ENCODE data around the gene CEP128.

CEP128 gene

DNA sequence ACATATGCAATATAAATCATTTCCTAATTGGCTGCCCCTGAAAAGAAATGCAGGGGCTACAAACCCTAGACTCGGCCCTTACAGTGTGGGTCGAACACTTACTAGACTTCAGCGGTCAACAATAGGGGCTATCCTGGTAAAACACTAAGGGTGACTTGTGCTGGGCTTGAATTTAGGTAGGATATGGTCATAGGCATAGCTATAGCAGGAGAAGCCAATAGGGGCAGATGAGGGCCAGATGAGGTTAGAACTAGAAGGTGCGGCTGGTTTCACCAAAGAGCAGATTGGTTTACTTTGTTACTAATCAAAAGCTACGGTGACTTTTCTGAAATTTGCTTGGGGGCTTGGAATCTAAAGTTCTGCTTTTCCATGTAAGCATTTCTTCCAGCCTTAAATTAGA, 447.9 kb downstream of the CEP128 start:
- no peak overlapping the region for H3K4me3 ChIP-seq (ENCODE audit: control insufficient read depth, low read depth, low read length)
- TF ChIP-seq, protein P1, sequence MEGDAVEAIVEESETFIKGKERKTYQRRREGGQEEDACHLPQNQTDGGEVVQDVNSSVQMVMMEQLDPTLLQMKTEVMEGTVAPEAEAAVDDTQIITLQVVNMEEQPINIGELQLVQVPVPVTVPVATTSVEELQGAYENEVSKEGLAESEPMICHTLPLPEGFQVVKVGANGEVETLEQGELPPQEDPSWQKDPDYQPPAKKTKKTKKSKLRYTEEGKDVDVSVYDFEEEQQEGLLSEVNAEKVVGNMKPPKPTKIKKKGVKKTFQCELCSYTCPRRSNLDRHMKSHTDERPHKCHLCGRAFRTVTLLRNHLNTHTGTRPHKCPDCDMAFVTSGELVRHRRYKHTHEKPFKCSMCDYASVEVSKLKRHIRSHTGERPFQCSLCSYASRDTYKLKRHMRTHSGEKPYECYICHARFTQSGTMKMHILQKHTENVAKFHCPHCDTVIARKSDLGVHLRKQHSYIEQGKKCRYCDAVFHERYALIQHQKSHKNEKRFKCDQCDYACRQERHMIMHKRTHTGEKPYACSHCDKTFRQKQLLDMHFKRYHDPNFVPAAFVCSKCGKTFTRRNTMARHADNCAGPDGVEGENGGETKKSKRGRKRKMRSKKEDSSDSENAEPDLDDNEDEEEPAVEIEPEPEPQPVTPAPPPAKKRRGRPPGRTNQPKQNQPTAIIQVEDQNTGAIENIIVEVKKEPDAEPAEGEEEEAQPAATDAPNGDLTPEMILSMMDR (IDR thresholded peaks at IDR 0.05; ENCODE audit: control insufficient read depth, insufficient read depth, low read depth, low read length, missing control alignments), result no peak
- DNase-seq (ENCODE audit: low read depth), result no peak

DNA sequence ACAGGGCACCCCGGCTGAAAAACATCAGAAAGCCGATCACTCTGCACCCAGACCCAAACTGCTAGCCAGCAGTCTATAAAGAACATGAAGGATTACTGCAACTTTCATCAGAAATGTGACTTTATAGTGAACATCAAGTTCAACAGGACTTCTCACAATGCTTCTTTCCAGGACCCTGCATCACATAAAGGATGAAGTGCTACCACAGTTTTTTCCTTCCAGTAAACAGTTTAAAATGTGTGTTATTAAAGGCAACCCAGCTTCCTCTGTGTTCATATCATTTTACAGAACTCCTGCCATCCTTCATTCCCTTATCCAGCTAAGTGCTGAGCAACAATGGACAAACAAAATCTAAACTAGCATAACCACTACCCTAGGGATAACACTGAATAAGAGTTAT, 449.9 kb downstream of the CEP128 start:
- TF ChIP-seq, protein P1 (IDR thresholded peaks at IDR 0.05; ENCODE audit: control insufficient read depth, insufficient read depth, low read depth, low read length, missing control alignments), result no peak
- no peak for DNase-seq (ENCODE audit: low read depth)
- H3K4me3 ChIP-seq (ENCODE audit: control insufficient read depth, low read depth, low read length), result no peak overlapping the region

DNA sequence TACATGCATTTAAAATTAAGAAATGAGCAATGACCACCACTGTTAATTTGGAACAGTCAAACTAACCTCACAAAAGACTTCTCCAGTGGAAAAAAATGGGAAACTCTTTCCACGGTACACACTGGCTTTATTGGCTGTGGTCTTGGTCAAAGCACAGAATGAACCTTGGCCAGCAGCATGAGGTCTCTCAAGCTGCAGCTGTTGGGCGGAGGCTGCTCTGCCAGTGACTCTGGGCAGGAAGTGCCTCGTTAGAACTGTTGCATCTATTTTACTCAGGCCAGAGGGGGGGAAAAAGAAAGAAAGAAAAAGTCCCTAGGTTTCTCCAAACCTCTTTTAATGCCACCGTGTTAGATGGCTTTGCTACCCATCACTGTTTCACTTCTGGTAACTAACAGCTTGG, 450.4 kb downstream of the CEP128 start:
- H3K4me3 ChIP-seq (ENCODE audit: control insufficient read depth, low read depth, low read length), result no peak overlapping the region
- TF ChIP-seq, protein P1 (IDR thresholded peaks at IDR 0.05; ENCODE audit: control insufficient read depth, insufficient read depth, low read depth, low read length, missing control alignments), result no peak
- DNase-seq (ENCODE audit: low read depth), result peak; percentile 54

DNA sequence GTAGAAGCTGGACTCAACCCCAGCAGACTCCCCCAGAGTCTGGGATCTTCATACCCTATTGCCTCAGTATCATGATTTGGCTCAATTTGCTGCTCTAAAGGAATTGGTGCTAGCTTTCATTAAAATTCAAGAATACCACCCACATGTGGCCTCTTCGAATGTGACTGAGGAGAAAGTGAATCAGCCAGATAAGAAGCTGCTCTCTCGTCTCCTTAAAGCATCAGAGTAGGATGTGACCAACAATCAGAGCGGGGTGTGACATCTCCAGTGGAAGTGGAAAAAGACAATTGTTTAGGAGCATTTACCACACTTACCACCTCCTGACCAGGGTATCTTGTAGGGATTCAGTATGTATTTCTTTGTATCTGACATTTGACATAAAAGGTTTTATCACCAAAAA, 452.0 kb downstream of the CEP128 start:
- DNase-seq (ENCODE audit: low read depth), result no peak
- TF ChIP-seq, protein P1 (IDR thresholded peaks at IDR 0.05; ENCODE audit: control insufficient read depth, insufficient read depth, low read depth, low read length, missing control alignments), result no peak
- H3K4me3 ChIP-seq (ENCODE audit: control insufficient read depth, low read depth, low read length), result no peak overlapping the region

DNA sequence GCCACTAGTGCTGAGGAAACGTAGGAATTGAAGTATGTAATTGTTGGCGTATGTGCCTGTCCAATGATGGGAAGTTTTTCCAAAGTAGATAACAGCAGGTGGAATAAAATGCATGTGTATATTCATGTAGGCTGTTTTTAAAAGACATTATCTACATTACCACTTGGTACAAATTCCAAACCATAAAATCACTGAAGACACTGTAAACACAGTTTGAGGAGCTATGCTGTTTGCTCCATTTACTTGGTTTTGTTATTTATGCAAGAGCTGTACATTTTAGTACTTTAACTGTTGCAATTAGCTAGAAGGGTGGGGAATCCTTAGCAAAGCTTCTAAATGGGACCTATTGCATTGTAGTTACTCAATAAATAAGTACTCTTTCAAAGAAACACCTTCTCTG, 455.8 kb downstream of the CEP128 start:
- TF ChIP-seq, protein P1 (IDR thresholded peaks at IDR 0.05; ENCODE audit: control insufficient read depth, insufficient read depth, low read depth, low read length, missing control alignments), result no peak
- H3K4me3 ChIP-seq (ENCODE audit: control insufficient read depth, low read depth, low read length), result no peak overlapping the region
- DNase-seq (ENCODE audit: low read depth), result no peak

DNA sequence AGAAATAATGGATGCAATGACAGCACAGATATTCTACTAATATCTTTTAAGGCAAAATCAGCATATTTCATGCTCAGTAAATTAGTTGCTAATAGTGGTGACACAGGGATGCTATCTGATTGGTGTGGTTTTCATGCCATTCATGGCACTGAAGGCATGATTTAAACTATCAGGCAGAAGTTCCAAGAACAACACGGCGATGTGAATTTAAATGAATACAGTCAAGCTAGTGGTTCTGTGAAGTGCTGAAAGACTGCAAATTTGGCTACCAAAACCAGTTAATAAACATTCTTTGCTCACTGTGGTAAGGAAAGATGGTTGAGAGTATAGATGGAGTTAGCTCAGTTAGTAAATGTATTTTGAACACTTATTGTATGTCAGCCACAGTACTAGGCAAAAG, 458.2 kb downstream of the CEP128 start:
- no peak for DNase-seq (ENCODE audit: low read depth)
- no peak overlapping the region for H3K4me3 ChIP-seq (ENCODE audit: control insufficient read depth, low read depth, low read length)
- TF ChIP-seq, protein P1 (IDR thresholded peaks at IDR 0.05; ENCODE audit: control insufficient read depth, insufficient read depth, low read depth, low read length, missing control alignments), result no peak
